Stomach (tissue), 4 donors: ENCODE measurements around the gene ROCK2.

Experiments used
- CTCF ChIP-seq, 7 experiments: fragments of 450-650 bp in 4 of 7; fragments of 200-600 bp in 3 of 7; sonication (generic) in 3 of 7; IDR thresholded peaks; one replicate each; pipeline ENCODE4 v1.5.1; 2016 to 2019; ENCODE audit warnings: antibody characterized with exemption in 7 of 7, control low read depth in 2 of 7, mild to moderate bottlenecking in 1 of 7
- EP300 ChIP-seq: sonication (generic); formaldehyde crosslinking; IDR thresholded peaks from one replicate; pipeline ENCODE4 v1.6.1; 2017; ENCODE audit warnings: antibody characterized with exemption
- POLR2A ChIP-seq, 4 donors: fragments of 450-650 bp; IDR thresholded peaks; one replicate each; pipeline ENCODE4 v1.6.1; 2016; ENCODE audit warnings: antibody characterized with exemption in 4 of 4, control low read depth in 2 of 4, mild to moderate bottlenecking in 1 of 4, moderate library complexity in 1 of 4
- POLR2AphosphoS5 ChIP-seq, 3 donors: sonication (generic); formaldehyde crosslinking; IDR thresholded peaks; one replicate each; pipeline ENCODE4 v1.6.1; 2016; ENCODE audit warnings: antibody characterized with exemption in 3 of 3

GRCh38 chr2:11379558-11379957, 35.1 kb upstream of the ROCK2 start:
- no peak for TF ChIP-seq POLR2A (IDR thresholded peaks at IDR 0.05)
- TF ChIP-seq CTCF (IDR thresholded peaks at IDR 0.05), result no peak
- TF ChIP-seq POLR2AphosphoS5 (IDR thresholded peaks at IDR 0.05), result no peak
- no peak for TF ChIP-seq EP300
